Left renal cortex interstitium (tissue), 4 donors: Measurements from ENCODE around the gene UPK3BL2. TPM values are rescaled to one million over a fixed set of nuclear protein-coding genes. Genes with fewer than 3 reads are reported as not detected.
"Not testable (repeated sequence)": the region's sequence is repeated elsewhere in the genome, so short reads cannot be mapped to it uniquely, and the experiment has no call there.

ENCODE experiments used
- DNase-seq, 4 donors: peaks; one replicate each; pipeline ENCODE4 v3.0.0-alpha.2; 2013; ENCODE audit warnings: low read depth in 4 of 4, low spot score in 2 of 4, missing footprints in 1 of 4
- polyA plus RNA-seq, 4 donors: library from polyadenylated mRNA; unstranded; fragments of 120-200 nt; gene quantifications; one replicate each; pipeline ENCODE4 v1.2.1, GENCODE V29; 2013; ENCODE audit not compliant: insufficient read length in 4 of 4

UPK3BL2 gene
- polyA plus RNA-seq, 4 donors = 2.5 to 26.8 (median 13.9) TPM

DNA sequence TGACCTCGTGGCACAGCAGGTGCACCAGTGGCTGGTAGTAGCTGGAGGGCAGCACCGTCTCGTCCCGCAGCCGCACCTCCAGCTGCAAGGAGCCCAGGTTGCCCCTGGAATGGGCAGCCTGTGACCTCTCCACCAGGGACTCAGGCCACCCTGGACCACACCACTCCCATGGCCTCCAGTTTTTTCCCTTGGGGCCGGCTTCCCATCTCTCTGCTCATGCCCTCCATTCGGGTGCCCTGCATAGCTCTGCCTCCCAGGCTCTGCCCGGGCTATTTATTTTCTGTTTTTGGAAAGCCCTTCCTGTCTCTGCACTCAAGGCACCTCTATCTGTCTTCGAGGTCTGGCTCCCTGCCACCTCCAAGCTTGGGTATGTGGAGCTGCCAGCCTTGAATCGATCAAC is 46.6 kb downstream of the UPK3BL2 start:
- not testable (repeated sequence) for DNase-seq

DNA sequence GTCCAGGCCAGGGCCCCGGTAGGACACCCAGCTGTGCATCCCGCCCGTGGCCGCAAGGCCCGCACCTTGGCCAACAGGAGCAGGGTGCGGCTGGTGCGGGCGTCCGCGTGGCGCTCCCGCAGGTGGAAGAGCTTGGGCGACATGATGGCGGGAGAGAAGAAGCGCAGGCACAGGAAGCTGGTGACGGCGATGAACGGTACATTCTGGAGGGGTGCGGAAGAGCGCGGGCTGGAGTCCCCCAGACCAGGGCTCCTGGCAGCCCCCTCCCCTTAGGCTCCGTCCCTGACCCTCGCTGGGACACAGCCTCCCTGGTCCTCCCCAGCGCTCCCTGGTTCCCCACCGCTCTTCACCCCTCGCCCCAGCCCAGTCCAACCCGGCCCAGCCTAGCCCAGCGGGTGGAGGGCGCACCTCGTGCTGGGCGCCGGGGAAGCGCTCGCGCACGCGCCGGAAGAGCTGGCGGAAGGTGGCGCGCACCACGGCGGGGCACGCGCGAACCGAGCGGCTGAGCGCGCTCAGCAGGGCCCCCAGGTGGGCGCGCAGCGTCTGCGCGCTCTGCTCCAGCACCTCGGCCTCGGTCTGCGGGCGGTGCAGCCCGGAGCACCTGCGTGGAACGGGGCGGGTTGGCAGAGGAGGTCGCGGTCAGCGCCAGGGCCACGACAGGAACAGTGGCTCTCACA is 48.9 kb downstream of the UPK3BL2 start:
- not testable (repeated sequence) for DNase-seq

DNA sequence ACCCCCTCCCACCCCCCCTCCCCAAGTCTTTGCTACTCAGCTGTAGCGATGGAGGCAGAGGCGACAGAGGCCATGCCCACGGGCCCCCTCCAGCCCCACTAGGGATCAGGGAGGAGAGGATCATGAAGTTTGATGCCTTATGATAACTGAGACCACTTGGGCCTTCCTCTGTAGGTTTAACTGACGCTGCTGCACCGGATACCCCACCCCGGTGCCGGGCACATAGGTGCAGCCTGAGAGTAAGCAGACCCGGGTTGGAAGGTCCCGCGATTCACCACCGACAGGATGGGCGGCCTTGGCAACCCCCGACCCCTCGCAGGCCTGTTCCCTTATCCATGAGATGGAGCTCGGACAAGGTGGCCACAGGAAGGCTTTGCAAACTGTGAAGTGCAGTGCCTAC is 49.5 kb downstream of the UPK3BL2 start:
- not testable (repeated sequence) for DNase-seq

DNA sequence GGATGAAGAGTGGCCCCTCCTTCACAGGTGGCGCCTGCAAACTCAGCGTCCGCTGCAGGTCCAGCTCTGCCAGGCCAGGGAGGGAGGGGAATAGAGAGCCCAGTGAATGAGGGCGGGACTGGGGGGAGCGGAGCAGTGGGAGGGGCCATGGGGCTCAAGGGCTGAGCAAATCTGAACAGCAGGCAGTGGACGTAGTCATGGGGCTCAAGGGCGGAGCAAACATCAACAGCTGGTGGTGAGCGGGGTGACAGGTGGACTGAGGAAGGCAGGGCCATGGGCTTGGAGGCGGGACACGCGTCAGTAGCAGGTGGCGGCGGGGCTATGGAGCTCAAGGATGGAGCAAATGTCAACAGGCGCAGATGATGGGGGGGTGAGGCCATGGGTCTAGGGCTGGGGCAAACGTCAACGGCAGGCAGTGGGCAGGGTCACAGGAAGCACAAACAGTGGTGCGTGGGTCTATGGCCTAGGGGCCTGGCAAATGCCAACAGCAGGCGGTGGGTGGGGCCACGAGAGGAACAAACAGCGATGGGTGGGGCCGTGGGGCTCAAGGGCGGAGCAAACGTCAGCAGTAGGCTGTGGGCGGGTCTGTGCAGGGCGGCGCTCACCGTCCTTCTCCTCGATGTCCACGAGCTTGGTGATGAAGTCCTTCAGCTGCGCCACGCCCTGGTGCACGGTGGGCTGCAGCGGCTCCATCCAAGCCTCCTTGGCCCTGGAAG is 50.1 kb downstream of the UPK3BL2 start:
- DNase-seq = not testable (repeated sequence)

DNA sequence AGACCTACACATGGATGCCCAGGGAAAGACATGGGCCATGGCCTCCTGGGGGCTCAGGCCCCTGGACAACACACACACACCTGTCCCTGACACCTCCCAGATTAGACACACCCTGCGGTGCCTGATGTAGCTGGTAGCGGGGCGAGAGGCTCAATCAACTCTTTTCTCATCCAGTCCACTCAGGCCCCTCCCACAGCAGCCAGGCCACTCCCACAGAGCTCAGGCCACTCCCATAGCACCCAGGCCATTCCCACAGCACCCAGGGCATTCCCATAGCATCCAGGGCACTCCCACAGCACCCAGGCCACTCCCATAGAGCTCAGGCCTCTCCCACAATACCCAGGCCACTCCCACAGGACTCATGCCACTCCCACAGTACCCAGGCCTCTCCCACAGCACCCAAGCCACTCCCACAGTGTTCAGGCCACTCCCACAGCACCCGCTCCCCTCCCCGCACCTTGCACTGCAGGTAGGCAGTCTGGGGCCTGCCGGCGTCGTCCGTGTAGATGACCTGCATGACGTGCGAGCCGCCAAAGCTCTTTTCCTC is 52.9 kb downstream of the UPK3BL2 start:
- not testable (repeated sequence) for DNase-seq

Other genes with a start within 250 kb of the UPK3BL2 start
- 10 to 100 TPM in 1 of 4 donors, 1 to 10 TPM in 1, under 1 TPM in 2; 0.65 to 10.2 (median 3.7) TPM for gene SPDYE6, start 187.3 kb downstream of the UPK3BL2 start, polyA plus RNA-seq
- gene PRKRIP1, start 147.3 kb downstream of the UPK3BL2 start, polyA plus RNA-seq = 10 to 100 TPM; 30.2 to 46.9 (median 38.6) TPM
- gene ORAI2, start 110.1 kb downstream of the UPK3BL2 start, polyA plus RNA-seq = 10 to 100 TPM; 16.7 to 28.7 (median 22.5) TPM
- gene ALKBH4, start 78.8 kb downstream of the UPK3BL2 start, polyA plus RNA-seq = 10 to 100 TPM; 10.3 to 16.7 (median 14.6) TPM
- 10 to 100 TPM; 15.9 to 26.0 (median 23.3) TPM for gene LRWD1, start 78.7 kb downstream of the UPK3BL2 start, polyA plus RNA-seq
- gene POLR2J, start 64.8 kb downstream of the UPK3BL2 start, polyA plus RNA-seq = 10 to 100 TPM; 25.8 to 52.0 (median 34.5) TPM
- 10 to 100 TPM in 3 of 4 donors, 1 to 10 TPM in 1; 6.8 to 19.5 (median 14.9) TPM for gene RASA4B, start 25.9 kb downstream of the UPK3BL2 start, polyA plus RNA-seq
- 10 to 100 TPM in 1 of 4 donors, 1 to 10 TPM in 2, under 1 TPM in 1; 0.93 to 10.5 (median 5.3) TPM for gene SPDYE2, start 7.5 kb upstream of the UPK3BL2 start, polyA plus RNA-seq
- gene POLR2J3, start 28.9 kb upstream of the UPK3BL2 start, polyA plus RNA-seq = 10 to 100 TPM; 54.8 to 94.5 (median 74.6) TPM
- gene RASA4, start 73.1 kb upstream of the UPK3BL2 start, polyA plus RNA-seq = 10 to 100 TPM; 21.3 to 69.9 (median 49.1) TPM
- gene UPK3BL1, start 99.1 kb upstream of the UPK3BL2 start, polyA plus RNA-seq = 10 to 100 TPM in 3 of 4 donors, 1 to 10 TPM in 1; 8.6 to 34.8 (median 16.1) TPM
- 1 to 10 TPM in 2 of 4 donors, under 1 TPM in 2; 0.60 to 3.6 (median 2.0) TPM for gene SPDYE2B, start 106.6 kb upstream of the UPK3BL2 start, polyA plus RNA-seq
- 1 to 10 TPM in 3 of 4 donors, under 1 TPM in 1; 0.59 to 5.3 (median 2.9) TPM for gene POLR2J2, start 128.0 kb upstream of the UPK3BL2 start, polyA plus RNA-seq
- 10 to 100 TPM in 3 of 4 donors, 1 to 10 TPM in 1; 9.3 to 13.2 (median 11.7) TPM for gene FAM185A, start 205.3 kb upstream of the UPK3BL2 start, polyA plus RNA-seq